Measurements from ENCODE around the gene POLH. TPM values are rescaled to one million over a fixed set of nuclear protein-coding genes. Genes with fewer than 3 reads are reported as not detected.
A peak's percentile ranks its signal among the peaks of the same experiment; 100 is the strongest.
"Not testable (repeated sequence)": the region's sequence is repeated elsewhere in the genome, so short reads cannot be mapped to it uniquely, and the experiment has no call there.

Gene POLH
- total RNA-seq, result 10 to 100 TPM in 4 of 10 donors, 1 to 10 TPM in 6; 5.5 to 11.2 (median 8.9) TPM
- polyA plus RNA-seq, result 1 to 10 TPM; 2.1 to 2.7 TPM
- long read RNA-seq, donor 1, partial matches to known transcripts, result 0 of 2 reads
- long read RNA-seq, donor 1, other reads (novel, unspliced or antisense), result 1 of 2 reads
- long read RNA-seq, donor 2, partial matches to known transcripts, result 0 of 2 reads
- long read RNA-seq, donor 2, other reads (novel, unspliced or antisense), result 1 of 2 reads
- long read RNA-seq, donor 3, transcript POLH-202 (11 exons, 3,540 nt), result major isoform, 8 of 8 reads
- long read RNA-seq, donor 3, partial matches to known transcripts, result 0 of 8 reads
- long read RNA-seq, donor 3, other reads (novel, unspliced or antisense), result 0 of 8 reads

- H3K36me3 ChIP-seq, result peaks cover 0 to 26% (median 0%) of the 10 kb centered on the region in 9 donors
- H3K27me3 ChIP-seq, result no peaks in the 10 kb centered on the region
- peak within 1 kb of the TSS; percentile 69 to 100 (median 92) for H3K4me3 ChIP-seq
- H3K27ac ChIP-seq, result peak within 1 kb of the TSS; percentile 4 to 91 (median 84)
- TF ChIP-seq CTCF (IDR thresholded peaks at IDR 0.05), result peak in 4 of 9 donors; percentile 26 to 49 (median 42)
- peaks cover 4 to 46% (median 32%) of the 10 kb centered on the region in 9 donors for H3K4me1 ChIP-seq
- WGBS, 2 donors, result 0 to 1% methylated on average over 73 to 76 of the region's 76 CpGs
- DNase-seq (peak; percentile 88 to 93), ATAC-seq (peak; percentile 98 to 99 (median 99))
- H3K9me3 ChIP-seq, result no peaks in the 10 kb centered on the region
- intact Hi-C loops (cut with DNase I), result loop anchor here in 1 of 10 donors (2.0 kb wide), 1 partner anchor 59 kb away; the partner anchor contains the start of genes POLR1C and YIPF3
Measured at GRCh38 chr6:43575772-43576551, at the start of gene POLH, which contains the start of gene XPO5. Gene POLH, plus strand, starts transcription at chr6:43576185. Its CDS starts 6,135 bp downstream, at chr6:43582320. Gene XPO5, minus strand, starts transcription at chr6:43576038. Its CDS starts 174 bp downstream, at chr6:43575864.

- H3K27ac ChIP-seq, result no peak overlapping the region
- DNase-seq, result no peak
- H3K27me3 ChIP-seq, result no peaks in the 10 kb centered on the region
- H3K9me3 ChIP-seq, result no peaks in the 10 kb centered on the region
- no peak for TF ChIP-seq CTCF (IDR thresholded peaks at IDR 0.05)
- 81 to 84% methylated on average over 1 of the region's 1 CpG for WGBS, 2 donors
- peaks cover 0 to 96% (median 37%) of the 10 kb centered on the region in 9 donors for H3K36me3 ChIP-seq
- no peak overlapping the region for H3K4me3 ChIP-seq
- H3K4me1 ChIP-seq, result no peaks in the 10 kb centered on the region
- intact Hi-C loops (cut with DNase I), result loop anchor here in 1 of 10 donors (5.0 kb wide), 1 partner anchor 440 kb away; no protein-coding TSS in a partner anchor
- ATAC-seq, result no peak
Measured at GRCh38 chr6:43532201-43532600, 43.8 kb upstream of the POLH start.

- intact Hi-C loops (cut with DNase I); H3K9me3 ChIP-seq; H3K27ac ChIP-seq; H3K4me1 ChIP-seq; DNase-seq; ATAC-seq; H3K27me3 ChIP-seq; H3K4me3 ChIP-seq: not testable (repeated sequence)
- H3K36me3 ChIP-seq, result peaks cover 0 to 96% (median 12%) of the 10 kb centered on the region in 9 donors
- WGBS, 2 donors, result 96% methylated on average over 14 to 15 of the region's 17 CpGs
Measured at GRCh38 chr6:43538986-43539385, 37.0 kb upstream of the POLH start.

- H3K27me3 ChIP-seq; H3K27ac ChIP-seq; H3K9me3 ChIP-seq; intact Hi-C loops (cut with DNase I); H3K4me1 ChIP-seq; H3K4me3 ChIP-seq; DNase-seq; ATAC-seq: not testable (repeated sequence)
- 96 to 97% methylated on average over 20 of the region's 20 CpGs for WGBS, 2 donors
- H3K36me3 ChIP-seq, result peaks cover 0 to 97% (median 17%) of the 10 kb centered on the region in 9 donors
Measured at GRCh38 chr6:43539409-43539808, 36.6 kb upstream of the POLH start.

GRCh38 chr6:43540507-43540906, 35.5 kb upstream of the POLH start:
- Histone ChIP-seq H3K4me3 (no peak overlapping the region), H3K27me3 (no peaks in the 10 kb centered on the region), H3K4me1 (no peaks in the 10 kb centered on the region), H3K9me3 (no peaks in the 10 kb centered on the region), H3K36me3 (peaks cover 0 to 97% (median 28%) of the 10 kb centered on the region in 9 donors), H3K27ac (no peak overlapping the region)
- intact Hi-C loops (cut with DNase I), result no loop called here
- ATAC-seq (no peak), DNase-seq (no peak)
- WGBS, 2 donors, result 95 to 98% methylated on average over 5 of the region's 5 CpGs
- TF ChIP-seq CTCF (IDR thresholded peaks at IDR 0.05), result no peak
